Uterus (tissue), 4 donors: ENCODE results near the gene GIPC2. TPM values are rescaled to one million over a fixed set of nuclear protein-coding genes. Genes with fewer than 3 reads are reported as not detected.

ENCODE experiments used
- DNase-seq, 2 donors: peaks; one replicate each; pipeline ENCODE4 v3.0.0-alpha.2; 2019 to 2020
- H3K27ac ChIP-seq, 2 donors: fragments of 200-600 bp; sonication (generic); 1 replicate in 1 of 2; 2 replicates in 1 of 2; pipeline ENCODE4 v1.5.1; 2016 to 2018
- H3K27me3 ChIP-seq, 2 donors: fragments of 200-600 bp; sonication (generic); one replicate each; pipeline ENCODE4 v1.5.1; 2018 to 2019; ENCODE audit warnings: control low read depth in 1 of 2
- H3K36me3 ChIP-seq, 2 donors: fragments of 200-600 bp; sonication (generic); one replicate each; pipeline ENCODE4 v1.5.1; 2019; ENCODE audit warnings: control low read depth in 1 of 2
- H3K4me1 ChIP-seq, 2 donors: fragments of 200-600 bp; sonication (generic); one replicate each; pipeline ENCODE4 v1.5.1; 2018 to 2019; ENCODE audit warnings: control low read depth in 1 of 2
- H3K4me3 ChIP-seq, 2 donors: fragments of 200-600 bp; sonication (generic); 1 replicate in 1 of 2; 2 replicates in 1 of 2; pipeline ENCODE4 v1.5.1; 2018 to 2019; ENCODE audit warnings: mild to moderate bottlenecking in 1 of 2
- H3K9me3 ChIP-seq, 2 donors: fragments of 200-600 bp; sonication (generic); one replicate each; pipeline ENCODE4 v1.5.1; 2019; ENCODE audit warnings: control low read depth in 1 of 2
- CTCF ChIP-seq, 4 experiments: fragments of 200-600 bp in 2 of 4; fragments of 450-650 bp in 2 of 4; sonication (generic) in 2 of 4; IDR thresholded peaks; one replicate each; pipeline ENCODE4 v1.5.1; 2016 to 2019; ENCODE audit warnings: antibody characterized with exemption in 4 of 4, mild to moderate bottlenecking in 2 of 4, moderate library complexity in 1 of 4
- POLR2A ChIP-seq, 2 donors: fragments of 450-650 bp; IDR thresholded peaks; one replicate each; pipeline ENCODE4 v1.6.1; 2016; ENCODE audit warnings: antibody characterized with exemption in 2 of 2, mild to moderate bottlenecking in 1 of 2, moderate library complexity in 1 of 2
- intact Hi-C: fragments of 100-400 bp; cut with DNase I; formaldehyde crosslinking; loops from one replicate; pipeline ENCODE4 v1.15.1; 2023; ENCODE audit warnings: low total_unique reads
- total RNA-seq, 4 donors: library from RNA; depleted of rRNA in 3 of 4; stranded (reverse); fragments of >200 nt in 3 of 4; gene quantifications; one replicate each; pipeline versions ENCODE4 v1.1.0 to v1.2.4, GENCODE V29; 2014 to 2023
- donor health status: DM: yes; HTN: yes; CAD: no.

The GIPC2 gene
- total RNA-seq, 4 donors from 2014 or later, result 3.6 to 8.2 (median 5.8) TPM

- no peak for TF ChIP-seq CTCF (IDR thresholded peaks at IDR 0.05)
- no peak for TF ChIP-seq POLR2A (IDR thresholded peaks at IDR 0.05)
- Histone ChIP-seq H3K4me1 (no peaks in the 10 kb centered on the region), H3K27me3 (no peaks in the 10 kb centered on the region), H3K36me3 (no peaks in the 10 kb centered on the region), H3K4me3 (no peak overlapping the region), H3K27ac (no peak overlapping the region), H3K9me3 (no peaks in the 10 kb centered on the region)
- DNase-seq, result no peak
- intact Hi-C loops, result no loop called here
These were observed 120.0 kb downstream of the GIPC2 start for GRCh38 chr1:78165816-78166215.

GRCh38 chr1:78168306-78168705 lies 122.5 kb downstream of the GIPC2 start:
- TF ChIP-seq CTCF (IDR thresholded peaks at IDR 0.05), result no peak
- no peak for TF ChIP-seq POLR2A (IDR thresholded peaks at IDR 0.05)
- intact Hi-C loops, result no loop called here
- Histone ChIP-seq H3K9me3 (no peaks in the 10 kb centered on the region), H3K4me3 (no peak overlapping the region), H3K27ac (no peak overlapping the region), H3K27me3 (no peaks in the 10 kb centered on the region), H3K36me3 (no peaks in the 10 kb centered on the region), H3K4me1 (no peaks in the 10 kb centered on the region)
- DNase-seq, result no peak

GRCh38 chr1:78170859-78171258 lies 125.1 kb downstream of the GIPC2 start:
- no peaks in the 10 kb centered on the region for H3K9me3 ChIP-seq
- TF ChIP-seq CTCF (IDR thresholded peaks at IDR 0.05) (no peak), POLR2A (IDR thresholded peaks at IDR 0.05) (no peak)
- H3K4me3 ChIP-seq, result no peak overlapping the region
- no peaks in the 10 kb centered on the region for H3K27me3 ChIP-seq
- H3K4me1 ChIP-seq, result no peaks in the 10 kb centered on the region
- DNase-seq, result no peak
- intact Hi-C loops, result no loop called here
- no peaks in the 10 kb centered on the region for H3K36me3 ChIP-seq
- H3K27ac ChIP-seq, result no peak overlapping the region

GRCh38 chr1:78171736-78172590 lies 126.2 kb downstream of the GIPC2 start:
- Histone ChIP-seq H3K4me1 (no peaks in the 10 kb centered on the region), H3K4me3 (no peak overlapping the region), H3K27me3 (no peaks in the 10 kb centered on the region), H3K36me3 (no peaks in the 10 kb centered on the region), H3K27ac (no peak overlapping the region), H3K9me3 (no peaks in the 10 kb centered on the region)
- TF ChIP-seq POLR2A (IDR thresholded peaks at IDR 0.05) (no peak), CTCF (IDR thresholded peaks at IDR 0.05) (no peak)
- no peak for DNase-seq
- intact Hi-C loops, result no loop called here

- Histone ChIP-seq H3K36me3 (no peaks in the 10 kb centered on the region), H3K9me3 (no peaks in the 10 kb centered on the region), H3K4me1 (no peaks in the 10 kb centered on the region), H3K4me3 (no peak overlapping the region), H3K27ac (no peak overlapping the region), H3K27me3 (no peaks in the 10 kb centered on the region)
- intact Hi-C loops, result no loop called here
- DNase-seq, result no peak
- TF ChIP-seq POLR2A (IDR thresholded peaks at IDR 0.05) (no peak), CTCF (IDR thresholded peaks at IDR 0.05) (no peak)
These were observed 130.7 kb downstream of the GIPC2 start for GRCh38 chr1:78176448-78176847.
